GM12891 (cell line): Measurements from ENCODE around the gene CYP4V2.

ENCODE experiments used
- PAX5 ChIP-seq: IDR thresholded peaks from 2 replicates; pipeline ENCODE4 v1.6.1; 2011; ENCODE audit warnings: low read length, moderate library complexity, mild to moderate bottlenecking; ENCODE audit not compliant: insufficient read depth, severe bottlenecking
- POLR2A ChIP-seq: IDR thresholded peaks from 2 replicates; pipeline ENCODE4 v1.6.1; 2011; ENCODE audit warnings: low read depth, low read length, control low read depth
- POLR2AphosphoS5 ChIP-seq: IDR thresholded peaks from 2 replicates; pipeline ENCODE4 v1.6.1; 2011; ENCODE audit warnings: low read depth, low read length, control low read depth
- POU2F2 ChIP-seq: IDR thresholded peaks from 2 replicates; pipeline ENCODE4 v1.6.1; 2011; ENCODE audit warnings: low read depth, mild to moderate bottlenecking, control low read depth, low read length, moderate library complexity
- SPI1 ChIP-seq: IDR thresholded peaks from 2 replicates; pipeline ENCODE4 v1.6.1; 2011; ENCODE audit warnings: low read depth, low read length, control low read depth
- TAF1 ChIP-seq: IDR thresholded peaks from 2 replicates; pipeline ENCODE4 v1.6.1; 2011; ENCODE audit warnings: low read depth, low read length, control low read depth

DNA sequence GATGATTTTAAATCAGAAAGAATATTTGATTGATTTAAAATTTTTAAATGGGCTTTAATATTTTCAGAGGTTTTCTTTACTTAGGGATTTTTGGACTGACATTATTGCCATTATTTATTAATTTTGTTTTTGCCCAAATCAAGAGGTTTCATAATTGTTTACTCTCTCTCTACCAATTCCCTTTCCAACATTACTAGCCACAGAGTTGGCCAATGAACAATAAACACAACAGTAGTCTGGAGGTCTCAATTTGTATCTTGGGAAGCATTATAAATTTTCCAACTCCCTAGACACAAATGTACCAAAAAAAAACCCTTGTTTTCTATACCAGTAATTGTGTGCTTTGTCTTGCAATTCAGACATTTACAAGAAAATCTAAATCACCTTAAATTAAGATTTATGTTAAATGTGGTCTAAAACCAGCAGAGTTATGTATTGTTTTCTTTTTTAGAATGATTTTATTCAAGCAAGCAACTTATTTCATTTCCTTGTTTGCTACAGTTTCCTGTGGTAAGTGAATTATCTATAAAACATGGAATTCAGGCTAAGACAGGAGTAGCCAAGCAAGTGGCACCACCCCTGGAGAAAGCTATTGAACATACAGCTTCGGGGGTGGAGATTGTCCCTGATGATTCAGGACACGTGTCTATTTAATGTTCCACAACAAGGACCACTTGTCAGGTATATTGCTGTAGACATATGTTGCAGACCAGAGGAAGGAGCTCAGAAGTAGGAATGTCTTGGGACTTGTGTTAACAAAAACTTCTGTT, 36.6 kb downstream of the CYP4V2 start:
- TF ChIP-seq POLR2AphosphoS5, result no peak
- no peak for TF ChIP-seq TAF1
- no peak for TF ChIP-seq POLR2A
- TF ChIP-seq PAX5, result no peak
- no peak for TF ChIP-seq SPI1
- TF ChIP-seq POU2F2, result no peak
